ENCODE data around the gene TLL2. TPM values are rescaled to one million over a fixed set of nuclear protein-coding genes. Genes with fewer than 3 reads are reported as not detected.

The TLL2 gene
- polyA plus RNA-seq, 3 donors = not detected

DNA sequence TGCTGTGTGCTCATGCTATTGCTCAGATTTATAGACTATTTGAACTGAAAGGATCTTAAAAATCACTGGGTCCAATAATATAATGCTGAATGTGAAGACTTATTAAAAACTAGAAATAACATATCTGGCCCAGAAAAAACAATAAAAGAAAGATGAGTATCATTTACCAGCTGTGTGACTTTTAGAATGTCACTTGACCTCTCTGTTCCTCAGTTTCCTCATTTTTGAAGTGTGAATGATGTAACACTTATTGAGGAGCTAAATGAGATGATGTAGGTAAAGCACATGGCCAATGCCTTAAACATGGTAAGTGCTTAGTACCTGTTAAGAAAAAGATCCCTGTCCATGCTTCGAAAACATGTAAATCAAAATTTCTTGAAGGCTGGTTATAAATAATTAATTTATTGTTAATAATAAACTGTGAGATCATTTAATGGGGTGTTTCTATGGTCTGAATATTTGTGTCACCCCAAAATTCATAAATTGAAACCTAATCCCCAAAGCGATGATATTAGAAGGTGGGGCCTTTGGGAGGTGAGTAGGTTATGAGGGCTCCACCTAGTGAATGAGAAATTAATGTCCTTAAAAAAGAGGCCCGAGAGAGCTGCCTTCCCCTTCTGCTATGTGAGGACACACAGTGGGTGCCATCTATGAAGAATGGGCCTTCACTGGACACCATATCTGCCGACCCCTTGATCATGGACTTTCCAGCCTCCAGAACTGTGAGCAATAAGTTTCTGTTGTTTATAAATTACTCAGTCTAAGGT is 196.5 kb downstream of the TLL2 start:
- intact Hi-C loops (cut with micrococcal nuclease) = no loop called here
- peaks cover 0 to 1% (median 0%) of the 10 kb centered on the region in 3 donors for H3K27me3 Mint-ChIP-seq (ENCODE audit: low read depth in 3 of 3)
- 20% methylated on average over 1 of the region's 4 CpGs for WGBS (ENCODE audit: insufficient coverage)

More for the DNA sequence above, 196.5 kb downstream of the TLL2 start:
- no peaks in the 10 kb centered on the region for H4K20me1 ChIP-seq (ENCODE audit: insufficient read depth, low read length)
- H3K9me3 ChIP-seq (replicated peaks in 1 of 2; ENCODE audit: control insufficient read depth in 1 of 2, insufficient read depth in 1 of 2, low read length in 2 of 2) = no peaks in the 10 kb centered on the region
- Mint-ChIP-seq H3K9me3 (no peaks in the 10 kb centered on the region), H3K36me3 (no peaks in the 10 kb centered on the region), H3K4me1 (peaks cover 9% of the 10 kb centered on the region), H3K4me3 (no peak overlapping the region), H3K27ac (no peak overlapping the region)
- no peaks in the 10 kb centered on the region for H3K36me3 ChIP-seq (replicated peaks in 1 of 2; ENCODE audit: control insufficient read depth in 1 of 2, insufficient read depth in 2 of 2, low read length in 2 of 2)
- H3K27me3 ChIP-seq (ENCODE audit: control insufficient read depth in 2 of 2, insufficient read depth in 2 of 2, low read length in 2 of 2) = no peaks in the 10 kb centered on the region
- no peak overlapping the region for H3K4me3 ChIP-seq (replicated peaks in 1 of 3; ENCODE audit: low read depth in 2 of 3, low read length in 3 of 3)
- no peak overlapping the region for H2AFZ ChIP-seq (ENCODE audit: insufficient read depth, low read depth, low read length, poor library complexity, severe bottlenecking)
- TF ChIP-seq, protein P1, sequence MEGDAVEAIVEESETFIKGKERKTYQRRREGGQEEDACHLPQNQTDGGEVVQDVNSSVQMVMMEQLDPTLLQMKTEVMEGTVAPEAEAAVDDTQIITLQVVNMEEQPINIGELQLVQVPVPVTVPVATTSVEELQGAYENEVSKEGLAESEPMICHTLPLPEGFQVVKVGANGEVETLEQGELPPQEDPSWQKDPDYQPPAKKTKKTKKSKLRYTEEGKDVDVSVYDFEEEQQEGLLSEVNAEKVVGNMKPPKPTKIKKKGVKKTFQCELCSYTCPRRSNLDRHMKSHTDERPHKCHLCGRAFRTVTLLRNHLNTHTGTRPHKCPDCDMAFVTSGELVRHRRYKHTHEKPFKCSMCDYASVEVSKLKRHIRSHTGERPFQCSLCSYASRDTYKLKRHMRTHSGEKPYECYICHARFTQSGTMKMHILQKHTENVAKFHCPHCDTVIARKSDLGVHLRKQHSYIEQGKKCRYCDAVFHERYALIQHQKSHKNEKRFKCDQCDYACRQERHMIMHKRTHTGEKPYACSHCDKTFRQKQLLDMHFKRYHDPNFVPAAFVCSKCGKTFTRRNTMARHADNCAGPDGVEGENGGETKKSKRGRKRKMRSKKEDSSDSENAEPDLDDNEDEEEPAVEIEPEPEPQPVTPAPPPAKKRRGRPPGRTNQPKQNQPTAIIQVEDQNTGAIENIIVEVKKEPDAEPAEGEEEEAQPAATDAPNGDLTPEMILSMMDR (IDR thresholded peaks at IDR 0.05) = no peak
- H3K4me2 ChIP-seq (replicated peaks; ENCODE audit: extremely low read depth, low read length, poor library complexity, severe bottlenecking) = no peak overlapping the region
- no peak for DNase-seq
- H3K4me1 ChIP-seq (ENCODE audit: control insufficient read depth in 1 of 2, insufficient read depth in 2 of 2, low read length in 2 of 2) = peaks cover 0 to 5% of the 10 kb centered on the region in 2 donors
- H3K79me2 ChIP-seq (ENCODE audit: insufficient read depth, low read length) = no peaks in the 10 kb centered on the region
- no peak overlapping the region for H3K9ac ChIP-seq (ENCODE audit: insufficient read depth, low read length, poor library complexity, severe bottlenecking)
- H3K27ac ChIP-seq (ENCODE audit: low read depth in 1 of 2, low read length in 2 of 2) = no peak overlapping the region

Other genes starting within 250 kb of the TLL2 start
- 1 to 10 TPM; 1.4 to 1.9 (median 1.5) TPM for gene BLNK, start 242.4 kb downstream of the TLL2 start, polyA plus RNA-seq
- gene DNTT, start 209.5 kb downstream of the TLL2 start, polyA plus RNA-seq = not detected
- not detected for gene OPALIN, start 154.9 kb downstream of the TLL2 start, polyA plus RNA-seq
- gene TM9SF3, start 73.1 kb upstream of the TLL2 start, polyA plus RNA-seq = 10 to 100 TPM; 23.9 to 67.1 (median 59.9) TPM
- gene PIK3AP1, start 206.6 kb upstream of the TLL2 start, polyA plus RNA-seq = 100 to 1,000 TPM in 2 of 3 donors, 10 to 100 TPM in 1; 95.5 to 157 (median 112) TPM